GM12878 (cell line): ENCODE results near the gene KRT4. TPM values are rescaled to one million over a fixed set of nuclear protein-coding genes. Genes with fewer than 3 reads are reported as not detected.

ENCODE experiments used
- ATAC-seq: fragments of 200-7000 bp; cut with Tn5 transposase; 3 replicates; pipeline ENCODE4 v1.9.1; 2020; ENCODE audit warnings: mild to moderate bottlenecking, moderate library complexity
- BruUV-seq: library from RNA; stranded (reverse); fragments of 400-500 nt; replicated peaks from 2 replicates; lab custom pipeline; 2021; lab: Mats Ljungman, UMichigan
- CTCF ChIA-PET: fragments of 300-600 bp; sonication (Branson Sonifier 250); formaldehyde crosslinking; extraction: SDS; loops from one replicate; lab custom pipeline; 2021; ENCODE audit warnings: inconsistent platforms; lab: Yijun Ruan, JAX
- POLR2A ChIA-PET: fragments of 350-600 bp; formaldehyde crosslinking; extraction: SDS; loops from one replicate; lab custom pipeline; 2021; ENCODE audit warnings: inconsistent platforms; lab: Charles Lee
- RAD21 ChIA-PET: fragments of 300-600 bp; sonication (Branson Sonifier 250); formaldehyde crosslinking; loops from one replicate; lab custom pipeline; 2023; ENCODE audit warnings: antibody characterized with exemption; ENCODE audit not compliant: unreplicated experiment; lab: Charles Lee
- SMC1A ChIA-PET: fragments of 300-600 bp; sonication (Branson Sonifier 250); formaldehyde crosslinking; loops from one replicate; lab custom pipeline; 2023; ENCODE audit not compliant: unreplicated experiment, uncharacterized antibody; lab: Charles Lee
- DNase-seq: peaks from one replicate; pipeline ENCODE4 v3.0.0-alpha.2; 2011; ENCODE audit warnings: low read depth, low spot score
- FAIRE-seq: peaks from 3 replicates; lab custom pipeline; 2011; peaks lifted over from hg19 to GRCh38; lab: Jason Lieb, UNC
- H2AFZ ChIP-seq: 2 replicates; pipeline ENCODE4 v1.6.0; 2011; ENCODE audit warnings: low read depth, low read length, control low read depth; ENCODE audit not compliant: control insufficient read depth
- H3K27ac ChIP-seq: 2 replicates; pipeline ENCODE4 v1.5.1; 2011; ENCODE audit warnings: control low read depth; ENCODE audit not compliant: control insufficient read depth, insufficient read depth
- H3K27me3 ChIP-seq, 2 experiments: replicated peaks in 1 of 2; 2 replicates each; pipeline versions ENCODE4 v1.6.0 to v1.6.1; 2011; ENCODE audit warnings: low read length in 1 of 2; ENCODE audit not compliant: control insufficient read depth in 2 of 2, insufficient read depth in 2 of 2
- H3K36me3 ChIP-seq, 2 experiments: 2 replicates each; pipeline ENCODE4 v1.5.1; 2011; ENCODE audit warnings: low read length in 1 of 2; ENCODE audit not compliant: control insufficient read depth in 2 of 2, insufficient read depth in 2 of 2
- H3K4me1 ChIP-seq: 2 replicates; pipeline ENCODE4 v1.6.1; 2011; ENCODE audit warnings: mild to moderate bottlenecking, low read length, moderate library complexity, mixed read lengths; ENCODE audit not compliant: control insufficient read depth, insufficient read depth
- H3K4me2 ChIP-seq: 2 replicates; pipeline ENCODE4 v1.6.0; 2011; ENCODE audit warnings: control low read depth; ENCODE audit not compliant: control insufficient read depth, insufficient read depth
- H3K4me3 ChIP-seq: fragments of 200-600 bp; sonication (generic); 2 replicates; pipeline ENCODE4 v1.5.1; 2016
- H3K79me2 ChIP-seq: 2 replicates; pipeline ENCODE4 v1.6.0; 2011; ENCODE audit warnings: low read length; ENCODE audit not compliant: control insufficient read depth, insufficient read depth
- H3K9ac ChIP-seq: 2 replicates; pipeline ENCODE4 v1.8.0; 2011; ENCODE audit warnings: low read length, control low read depth, mixed read lengths; ENCODE audit not compliant: control insufficient read depth, insufficient read depth
- H3K9me3 ChIP-seq: replicated peaks from 3 replicates; pipeline ENCODE4 v1.5.1; 2011; ENCODE audit warnings: mild to moderate bottlenecking, low read length; ENCODE audit not compliant: control insufficient read depth, insufficient read depth
- H4K20me1 ChIP-seq: 2 replicates; pipeline ENCODE4 v1.6.0; 2011; ENCODE audit not compliant: control insufficient read depth, insufficient read depth
- CEBPB ChIP-seq, 2 experiments: fragments of 150-350 bp in 1 of 2; IDR thresholded peaks; 2 replicates each; pipeline ENCODE4 v1.6.1; 2012 to 2014; ENCODE audit warnings: low read depth in 2 of 2, low read length in 2 of 2, borderline replicate concordance in 1 of 2, inconsistent platforms in 1 of 2
- CREM ChIP-seq: IDR thresholded peaks from 2 replicates; pipeline ENCODE4 v1.6.1; 2014; ENCODE audit warnings: antibody characterized with exemption, low read depth
- IRF3 ChIP-seq: fragments of 450-650 bp; IDR thresholded peaks from 2 replicates; pipeline ENCODE4 v1.6.1; 2014; ENCODE audit warnings: mild to moderate bottlenecking
- MTA3 ChIP-seq: IDR thresholded peaks from 2 replicates; pipeline ENCODE4 v1.6.1; 2012; ENCODE audit warnings: low read length, inconsistent platforms, borderline replicate concordance
- MYC ChIP-seq: IDR thresholded peaks from 2 replicates; pipeline ENCODE4 v1.6.1; 2011; ENCODE audit warnings: mild to moderate bottlenecking, low read length, moderate library complexity, inconsistent platforms; ENCODE audit not compliant: insufficient read depth, insufficient replicate concordance, insufficient read length, severe bottlenecking
- POU2F2 ChIP-seq: IDR thresholded peaks from 3 replicates; pipeline ENCODE4 v1.6.1; 2011; ENCODE audit warnings: low read depth, mild to moderate bottlenecking, low read length, borderline replicate concordance
- RELA ChIP-seq: fragments of 450-650 bp; IDR thresholded peaks from 2 replicates; pipeline ENCODE4 v1.8.0; 2014; ENCODE audit warnings: borderline replicate concordance; ENCODE audit not compliant: partially characterized antibody
- SRF ChIP-seq, 2 experiments: IDR thresholded peaks; 2 replicates each; pipeline ENCODE4 v1.6.1; 2011; ENCODE audit warnings: low read depth in 2 of 2, low read length in 2 of 2, mild to moderate bottlenecking in 1 of 2, moderate library complexity in 1 of 2
- WGBS: methylation state at CpG from one replicate; pipeline ENCODE4 v1.1.6; 2016; ENCODE audit warnings: low lambda C conversion rate; ENCODE audit not compliant: insufficient replicate concordance, insufficient coverage; ENCODE audit errors: missing lambda C conversion rate; 5-methylcytosine and 5-hydroxymethylcytosine counted together
- in situ Hi-C: fragments of 300-500 bp; cut with MboI; formaldehyde crosslinking; loops from 9 replicates; pipeline ENCODE4 v1.14.3; 2018; ENCODE audit warnings: mixed read lengths
- intact Hi-C: fragments of 100-400 bp; cut with micrococcal nuclease; formaldehyde crosslinking; loops from one replicate; pipeline ENCODE4 v1.14.2; 2022; ENCODE audit not compliant: unreplicated experiment
- polyA plus RNA-seq, 11 experiments: library from polyadenylated mRNA; depleted of rRNA in 4 of 11; unstranded in 6 of 11; stranded (reverse) in 5 of 11; fragments of >200 nt; fragmentation: Nextera tagmentation in 4 of 11; fragmentation: Illumina TruSeq in 1 of 11; extraction: Ambion mirVana in 4 of 11; extraction: Trizol in 1 of 11; gene quantifications; 1 replicate in 1 of 11; 2 replicates in 10 of 11; pipeline versions ENCODE4 v1.2.1 to v1.2.3, GENCODE V29; 2011 to 2016; ENCODE audit warnings: inconsistent platforms in 2 of 11, missing spikeins in 2 of 11, low read depth in 1 of 11
- total RNA-seq, 4 experiments: library from RNA; depleted of rRNA in 3 of 4; stranded (reverse); fragments of >200 nt in 3 of 4; fragmentation: Illumina TruSeq in 1 of 4; extraction: Trizol in 1 of 4; gene quantifications; 2 replicates each; pipeline versions ENCODE4 v1.2.1 to v1.2.3, GENCODE V29; 2013 to 2021

Gene KRT4
- total and polyA plus RNA-seq, 10 of the 15 experiments (the other 5 are each of a cell fraction or from before 2014, with no cell fraction given), result not detected

- Histone ChIP-seq H3K27ac (no peak overlapping the region), H3K4me2 (no peak overlapping the region), H4K20me1 (no peaks in the 10 kb centered on the region), H3K9me3 (no peaks in the 10 kb centered on the region), H3K36me3 (no peaks in the 10 kb centered on the region), H3K27me3 (peaks cover 0 to 5% of the 10 kb centered on the region in 2 experiments; a peak in 2 of 4 replicates), H2AFZ (no peak overlapping the region), H3K4me1 (no peaks in the 10 kb centered on the region), H3K9ac (no peak overlapping the region), H3K79me2 (no peaks in the 10 kb centered on the region), H3K4me3 (no peak overlapping the region)
- ATAC-seq (no peak), DNase-seq (no peak), FAIRE-seq (no peak)
- BruUV-seq, result no TSS peak
- 29% methylated on average over 10 of the region's 10 CpGs for WGBS
- TF ChIP-seq CREM (no peak), RELA (no peak)
- in situ Hi-C loops, result no loop called here
- CTCF ChIA-PET, result no interaction called here
- SMC1A ChIA-PET, result no interaction called here
- RAD21 ChIA-PET, result no interaction called here
- intact Hi-C loops, result no loop called here
- POLR2A ChIA-PET, result no interaction called here
Measured at GRCh38 chr12:52768479-52769200, 45.3 kb downstream of the KRT4 start.

- ChIA-PET CTCF (no interaction called here), POLR2A (no interaction called here), RAD21 (no interaction called here), SMC1A (no interaction called here)
- TF ChIP-seq CEBPB (IDR thresholded peaks at IDR 0.05; ENCODE audit: borderline replicate concordance in 1 of 2, low read depth in 2 of 2, low read length in 2 of 2) (no peak), SRF (IDR thresholded peaks at IDR 0.05; ENCODE audit: low read depth in 2 of 2, low read length in 2 of 2) (no peak), MYC (no peak), IRF3 (no peak), MTA3 (no peak), POU2F2 (no peak), RELA (no peak)
- intact Hi-C loops, result no loop called here
- 2% methylated on average over 3 of the region's 3 CpGs for WGBS
- BruUV-seq, result no TSS peak
- Histone ChIP-seq H2AFZ (no peak overlapping the region), H3K79me2 (no peaks in the 10 kb centered on the region), H3K9ac (no peak overlapping the region), H3K36me3 (no peaks in the 10 kb centered on the region), H4K20me1 (no peaks in the 10 kb centered on the region), H3K27ac (no peak overlapping the region), H3K4me2 (no peak overlapping the region), H3K4me3 (no peak overlapping the region), H3K9me3 (no peaks in the 10 kb centered on the region), H3K4me1 (no peaks in the 10 kb centered on the region), H3K27me3 (peaks cover 0 to 5% of the 10 kb centered on the region in 2 experiments; a peak in 2 of 4 replicates)
- FAIRE-seq (no peak), ATAC-seq (no peak), DNase-seq (no peak)
- in situ Hi-C loops, result no loop called here
Measured at GRCh38 chr12:52767427-52767826, 46.5 kb downstream of the KRT4 start.
